HG03045 (cell line): ENCODE measurements around the gene GNAO1.

Experiments used
- ATAC-seq: cut with Tn5 transposase; IDR thresholded peaks from one replicate; pipeline ENCODE4 v1.9.1; 2021; ENCODE audit warnings: mild to moderate bottlenecking, moderate library complexity; ENCODE audit not compliant: unreplicated experiment

Gene GNAO1

GRCh38 chr16:56344518-56345405 is 153.5 kb downstream of the GNAO1 start:
- ATAC-seq: no peak

- no peak for ATAC-seq
These were observed 154.2 kb downstream of the GNAO1 start for GRCh38 chr16:56345406-56346050.

- ATAC-seq: no peak
These were observed 155.0 kb downstream of the GNAO1 start for GRCh38 chr16:56346131-56346890.

GRCh38 chr16:56347166-56347565 is 155.9 kb downstream of the GNAO1 start:
- no peak for ATAC-seq

- no peak for ATAC-seq
These were observed 156.4 kb downstream of the GNAO1 start for GRCh38 chr16:56347670-56348069.

GRCh38 chr16:56348168-56349085 is 157.1 kb downstream of the GNAO1 start:
- ATAC-seq: no peak

- ATAC-seq: no peak
These were observed 157.8 kb downstream of the GNAO1 start for GRCh38 chr16:56349086-56349415.

- no peak for ATAC-seq
These were observed 158.4 kb downstream of the GNAO1 start for GRCh38 chr16:56349711-56350161.

GRCh38 chr16:56350491-56351405 is 159.5 kb downstream of the GNAO1 start:
- no peak for ATAC-seq

GRCh38 chr16:56351481-56351880 is 160.2 kb downstream of the GNAO1 start:
- no peak for ATAC-seq

- no peak for ATAC-seq
These were observed 161.2 kb downstream of the GNAO1 start for GRCh38 chr16:56352351-56353053.

- ATAC-seq: no peak
These were observed 162.0 kb downstream of the GNAO1 start for GRCh38 chr16:56353054-56353921.

- ATAC-seq: no peak
These were observed 162.7 kb downstream of the GNAO1 start for GRCh38 chr16:56354016-56354415.

- ATAC-seq: no peak
These were observed 163.5 kb downstream of the GNAO1 start for GRCh38 chr16:56354746-56355145.

- no peak for ATAC-seq
These were observed 163.9 kb downstream of the GNAO1 start for GRCh38 chr16:56355221-56355620.

GRCh38 chr16:56355786-56356275 is 164.5 kb downstream of the GNAO1 start:
- no peak for ATAC-seq
